Endothelial cell of umbilical vein (primary cell): ENCODE data around the gene BMPR1A. TPM values are rescaled to one million over a fixed set of nuclear protein-coding genes. Genes with fewer than 3 reads are reported as not detected.
A peak's percentile ranks its signal among the peaks of the same experiment; 100 is the strongest.

Source experiments
- BruUV-seq: library from RNA; stranded (reverse); fragments of 400-500 nt; replicated peaks from 2 replicates; lab custom pipeline; 2021; lab: Mats Ljungman, UMichigan
- CTCF ChIA-PET: fragments of 300-600, 350-600 bp; sonication (Branson Sonifier 250); formaldehyde crosslinking; loops from one replicate; lab custom pipeline; 2021; ENCODE audit warnings: antibody characterized with exemption, inconsistent platforms; lab: Charles Lee
- POLR2A ChIA-PET: fragments of 300-600, 350-600 bp; sonication (Branson Sonifier 250); formaldehyde crosslinking; loops from one replicate; lab custom pipeline; 2021; ENCODE audit warnings: antibody characterized with exemption, inconsistent platforms; lab: Charles Lee
- DNase-seq: peaks from one replicate; pipeline ENCODE4 v3.0.0-alpha.2; 2011; ENCODE audit warnings: low read depth, low spot score
- FAIRE-seq: peaks from 2 replicates; lab custom pipeline; 2011; peaks lifted over from hg19 to GRCh38; lab: Jason Lieb, UNC
- H2AFZ ChIP-seq: 2 replicates; pipeline ENCODE4 v1.6.0; 2012; ENCODE audit warnings: low read depth, low read length, control low read depth, inconsistent platforms
- H3K27ac ChIP-seq: 2 replicates; pipeline ENCODE4 v1.5.1; 2011; ENCODE audit warnings: low read depth, mild to moderate bottlenecking, control low read depth, low read length, moderate library complexity; ENCODE audit not compliant: insufficient read depth
- H3K27me3 ChIP-seq, 2 experiments: 2 replicates each; pipeline versions ENCODE4 v1.6.0 to v1.6.1; 2011; ENCODE audit warnings: low read length in 2 of 2, mixed read lengths in 1 of 2; ENCODE audit not compliant: control insufficient read depth in 2 of 2, insufficient read depth in 2 of 2
- H3K36me3 ChIP-seq, 2 experiments: 2 replicates in 1 of 2; 3 replicates in 1 of 2; pipeline ENCODE4 v1.5.1; 2011; ENCODE audit warnings: low read length in 2 of 2, mild to moderate bottlenecking in 1 of 2, moderate library complexity in 1 of 2; ENCODE audit not compliant: control insufficient read depth in 2 of 2, insufficient read depth in 2 of 2; ENCODE audit errors: extremely low read depth in 1 of 2
- H3K4me1 ChIP-seq: 3 replicates; pipeline ENCODE4 v1.5.1; 2011; ENCODE audit warnings: mild to moderate bottlenecking, low read length; ENCODE audit not compliant: control insufficient read depth, insufficient read depth; ENCODE audit errors: extremely low read depth
- H3K4me2 ChIP-seq: 2 replicates; pipeline ENCODE4 v1.6.1; 2011; ENCODE audit warnings: low read length, control low read depth, mixed read lengths; ENCODE audit not compliant: insufficient read depth
- H3K4me3 ChIP-seq, 3 experiments: fragments of 200-600 bp in 1 of 3; sonication (generic), shearing (Covaris generic) in 1 of 3; replicated peaks in 1 of 3; 2 replicates each; pipeline ENCODE4 v1.5.1; 2011 to 2016; ENCODE audit warnings: control low read depth in 3 of 3, low read length in 3 of 3, mild to moderate bottlenecking in 2 of 3, inconsistent platforms in 1 of 3, low read depth in 1 of 3, moderate library complexity in 1 of 3; ENCODE audit not compliant: insufficient read depth in 1 of 3
- H3K79me2 ChIP-seq: 2 replicates; pipeline ENCODE4 v1.6.0; 2012; ENCODE audit warnings: low read length, inconsistent platforms; ENCODE audit not compliant: control insufficient read depth, insufficient read depth
- H3K9ac ChIP-seq: replicated peaks from 2 replicates; pipeline ENCODE3; 2011; ENCODE audit warnings: low read length, control low read depth; ENCODE audit not compliant: insufficient read depth; ENCODE audit errors: extremely low read depth
- H3K9me1 ChIP-seq: replicated peaks from 3 replicates; pipeline ENCODE4 v1.6.0; 2011; ENCODE audit warnings: mild to moderate bottlenecking, low read length; ENCODE audit not compliant: control insufficient read depth, insufficient read depth; ENCODE audit errors: extremely low read depth
- H3K9me3 ChIP-seq: replicated peaks from 2 replicates; pipeline ENCODE4 v1.5.1; 2012; ENCODE audit warnings: low read length, inconsistent platforms; ENCODE audit not compliant: control insufficient read depth, insufficient read depth
- H4K20me1 ChIP-seq: replicated peaks from 2 replicates; pipeline ENCODE3; 2011; ENCODE audit warnings: mild to moderate bottlenecking, low read length; ENCODE audit not compliant: control insufficient read depth, insufficient read depth; ENCODE audit errors: extremely low read depth
- EZH2 ChIP-seq: IDR thresholded peaks from 2 replicates; pipeline ENCODE4 v1.6.1; 2012; ENCODE audit warnings: borderline replicate concordance, low read depth, mild to moderate bottlenecking, moderate library complexity, low read length, inconsistent platforms; ENCODE audit not compliant: severe bottlenecking
- FOS ChIP-seq: IDR thresholded peaks from 2 replicates; pipeline ENCODE4 v1.6.1; 2011; ENCODE audit warnings: mild to moderate bottlenecking, low read length, moderate library complexity, borderline replicate concordance; ENCODE audit not compliant: insufficient read depth
- JUN ChIP-seq: IDR thresholded peaks from 2 replicates; pipeline ENCODE4 v1.6.1; 2011; ENCODE audit warnings: borderline replicate concordance, low read depth; ENCODE audit not compliant: insufficient read length, insufficient read depth
- MAX ChIP-seq: IDR thresholded peaks from 2 replicates; pipeline ENCODE4 v1.6.1; 2011; ENCODE audit not compliant: insufficient read depth, insufficient read length
- MYC ChIP-seq: IDR thresholded peaks from one replicate; pipeline ENCODE4 v1.6.1; 2011; ENCODE audit warnings: mild to moderate bottlenecking, low read depth, low read length
- POLR2AphosphoS5 ChIP-seq: IDR thresholded peaks from 2 replicates; pipeline ENCODE4 v1.6.1; 2012; ENCODE audit warnings: low read depth, mild to moderate bottlenecking, control low read depth, low read length, moderate library complexity; ENCODE audit not compliant: insufficient read depth
- dilution Hi-C: fragments of 300-500 bp; cut with MboI; formaldehyde crosslinking; loops from one replicate; pipeline ENCODE4 v1.15.0; 2019; ENCODE audit warnings: low sequenced_read_pairs; ENCODE audit not compliant: extremely low pct_ligation_motif_present
- intact Hi-C: fragments of 100-400 bp; cut with micrococcal nuclease; formaldehyde crosslinking; loops from one replicate; pipeline ENCODE4 v1.10.0; 2022
- polyA plus RNA-seq, 4 experiments: library from polyadenylated mRNA; depleted of rRNA in 3 of 4; stranded (reverse) in 3 of 4; unstranded in 1 of 4; fragments of >200 nt; gene quantifications; 2 replicates each; pipeline versions ENCODE4 v1.2.1 to v1.2.3, GENCODE V29; 2011 to 2012; ENCODE audit warnings: missing spikeins in 1 of 4
- total RNA-seq: library from RNA; stranded (reverse); gene quantifications from 2 replicates; pipeline ENCODE4 v1.2.3, GENCODE V29; 2021

BMPR1A gene
- total and polyA plus RNA-seq, 2 donors (not counting 3 experiments of a cell fraction or from before 2014, with no cell fraction given) = not detected

DNA sequence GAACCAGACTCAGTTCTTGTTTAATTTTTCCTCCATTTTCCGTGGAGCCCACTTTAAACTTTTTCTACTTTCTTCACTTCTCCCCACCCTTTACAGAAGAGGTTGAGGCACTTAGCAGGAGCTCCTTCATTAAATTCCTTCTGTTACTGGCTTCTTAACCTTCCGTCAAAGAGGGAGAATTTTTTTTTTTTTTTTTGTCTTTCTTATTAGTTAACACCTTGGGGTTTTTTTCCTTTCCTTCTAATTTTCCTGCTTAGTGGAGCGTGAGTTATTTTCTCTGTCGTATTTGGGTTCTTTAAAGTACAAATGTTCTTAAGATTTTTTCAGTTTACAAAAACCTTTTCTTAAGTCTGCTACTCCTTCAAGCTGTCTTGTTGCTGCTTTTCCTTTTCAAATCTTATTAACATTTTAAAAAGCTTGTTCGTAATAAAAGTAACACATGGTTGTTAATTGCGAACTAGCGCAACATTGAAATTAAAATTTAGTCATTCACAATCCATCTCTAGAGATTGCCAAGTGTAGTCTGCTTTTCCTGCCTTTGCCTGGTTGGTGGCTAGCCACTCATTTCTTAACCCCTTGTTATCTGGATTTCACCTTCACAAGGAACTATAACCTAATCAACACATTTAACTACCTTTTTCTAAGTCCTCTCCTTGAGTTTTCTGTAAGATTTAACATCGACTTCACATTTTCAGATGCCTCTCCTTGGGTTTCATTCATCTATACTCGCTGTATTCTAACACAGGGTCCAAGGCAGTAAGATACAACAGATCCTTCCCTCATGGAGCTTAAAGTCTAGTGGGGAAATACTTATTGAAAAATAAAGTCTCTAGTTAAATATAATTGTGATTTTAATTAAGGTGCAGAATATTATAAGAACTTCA is 2.0 kb downstream of the BMPR1A start:
- H4K20me1 ChIP-seq = peaks cover 7% of the 10 kb centered on the region

DNA sequence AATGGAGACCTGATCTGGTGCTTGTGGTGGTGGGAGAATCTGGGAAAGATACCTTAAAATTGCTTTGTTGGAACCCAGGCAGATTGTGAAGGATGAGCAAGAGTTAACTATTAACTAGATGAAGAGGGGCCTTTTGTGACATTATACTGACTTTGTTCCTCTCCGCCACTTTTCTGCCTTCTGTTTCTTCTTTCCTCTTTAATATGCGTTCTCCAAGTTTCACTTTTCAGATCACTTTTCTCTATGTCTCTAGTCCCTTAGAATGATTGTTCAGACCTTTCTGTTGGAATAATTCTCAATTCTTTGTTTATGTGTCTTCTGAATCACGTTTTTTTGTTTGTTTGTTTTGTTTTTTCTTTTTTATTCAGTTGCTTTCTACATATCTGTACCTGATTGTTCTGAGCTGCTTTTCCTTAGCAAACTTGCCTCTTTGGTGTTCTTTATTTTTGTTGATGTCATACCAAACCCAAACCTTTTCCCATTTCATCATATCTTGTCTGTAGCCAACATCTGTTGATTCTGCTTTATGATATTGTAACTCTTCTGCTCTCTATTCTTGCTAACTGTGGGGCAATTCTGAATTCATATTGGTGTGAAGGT is 2.8 kb downstream of the BMPR1A start:
- no peaks in the 10 kb centered on the region for H3K36me3 ChIP-seq
- H3K9me1 ChIP-seq = no peaks in the 10 kb centered on the region
- H3K27ac ChIP-seq = no peak overlapping the region
- TF ChIP-seq EZH2 = peak; percentile 46
- TF ChIP-seq MYC = no peak
- no peak for TF ChIP-seq MAX
- no peak for TF ChIP-seq POLR2AphosphoS5
- no peak for FAIRE-seq
- ChIA-PET CTCF (interaction anchor here (1.0 kb wide), 1 partner anchor 104 kb away, joined by 3 read pairs; no protein-coding TSS in a partner anchor), POLR2A (no interaction called here)
- no peak overlapping the region for H3K4me2 ChIP-seq
- H3K79me2 ChIP-seq = no peaks in the 10 kb centered on the region
- intact Hi-C loops (no loop called here), dilution Hi-C loops (no loop called here)
- peaks cover 3% of the 10 kb centered on the region for H3K4me1 ChIP-seq
- no peaks in the 10 kb centered on the region for H3K9me3 ChIP-seq
- no peak overlapping the region for H3K4me3 ChIP-seq
- H4K20me1 ChIP-seq = peaks cover 5% of the 10 kb centered on the region
- peaks cover 63 to 86% of the 10 kb centered on the region in 2 experiments for H3K27me3 ChIP-seq
- no TSS peak for BruUV-seq
- H3K9ac ChIP-seq = no peak overlapping the region
- DNase-seq = no peak
- no peak overlapping the region for H2AFZ ChIP-seq

More for the DNA sequence above, 2.0 kb downstream of the BMPR1A start:
- TF ChIP-seq JUN (no peak), FOS (no peak), EZH2 (peak; percentile 63)
- Histone ChIP-seq H3K4me2 (no peak overlapping the region), H3K9me3 (no peaks in the 10 kb centered on the region), H3K4me1 (peaks cover 3% of the 10 kb centered on the region), H3K79me2 (no peaks in the 10 kb centered on the region), H3K27me3 (peaks cover 70 to 91% of the 10 kb centered on the region in 2 experiments), H3K4me3 (no peak overlapping the region), H2AFZ (no peak overlapping the region), H3K9ac (no peak overlapping the region), H3K27ac (no peak overlapping the region), H3K36me3 (no peaks in the 10 kb centered on the region), H3K9me1 (no peaks in the 10 kb centered on the region)
- no TSS peak for BruUV-seq
- ChIA-PET CTCF (interaction anchor here (0.7 to 2.5 kb wide), 6 partner anchors 8 to 230 kb away, joined by 3 to 7 read pairs (median 4); no protein-coding TSS in a partner anchor), POLR2A (no interaction called here)
- intact Hi-C loops = no loop called here
- dilution Hi-C loops = no loop called here
- DNase-seq = no peak
- no peak for FAIRE-seq
